SKM-1 treated with dmso at 0.1 percent for 144 hours (cell line): ENCODE results near the gene HIVEP3.
A peak's percentile ranks its signal among the peaks of the same experiment; 100 is the strongest.

Experiments used
- DNase-seq: peaks from one replicate; lab custom pipeline; 2025; ENCODE audit not compliant: unreplicated experiment; lab: John Stamatoyannopoulos, UW

HIVEP3 gene

DNA sequence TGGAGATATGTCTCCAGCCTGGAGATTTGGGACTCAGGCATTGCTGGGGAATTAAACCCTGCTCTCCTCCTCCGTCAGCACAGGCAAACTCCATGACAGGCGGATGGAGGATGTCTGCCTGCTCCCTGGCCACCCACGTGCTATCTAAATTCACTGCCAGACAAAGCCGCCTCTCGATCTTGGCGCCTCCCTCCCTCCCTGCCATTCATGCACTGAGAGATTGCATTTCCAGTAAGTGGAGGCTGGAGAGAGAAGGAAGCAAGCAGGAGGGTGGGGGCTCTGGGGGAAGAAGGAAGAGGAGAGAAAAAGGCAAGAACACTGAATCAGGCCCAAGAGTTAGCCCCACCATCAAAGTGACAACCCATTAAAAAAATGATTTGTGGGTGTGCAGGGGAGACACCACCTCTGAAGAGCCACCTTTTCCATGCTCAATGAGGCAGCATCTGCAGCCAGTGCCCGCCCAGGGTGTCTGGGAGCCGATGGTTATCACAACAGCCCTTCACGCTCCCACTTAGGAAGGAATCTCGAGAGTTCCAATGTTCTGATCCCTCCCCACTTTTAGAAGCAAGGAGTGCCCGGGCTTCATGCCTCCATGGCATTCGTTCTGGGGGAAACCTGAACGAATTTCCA lies 183.0 kb downstream of the HIVEP3 start:
- no peak for DNase-seq

DNA sequence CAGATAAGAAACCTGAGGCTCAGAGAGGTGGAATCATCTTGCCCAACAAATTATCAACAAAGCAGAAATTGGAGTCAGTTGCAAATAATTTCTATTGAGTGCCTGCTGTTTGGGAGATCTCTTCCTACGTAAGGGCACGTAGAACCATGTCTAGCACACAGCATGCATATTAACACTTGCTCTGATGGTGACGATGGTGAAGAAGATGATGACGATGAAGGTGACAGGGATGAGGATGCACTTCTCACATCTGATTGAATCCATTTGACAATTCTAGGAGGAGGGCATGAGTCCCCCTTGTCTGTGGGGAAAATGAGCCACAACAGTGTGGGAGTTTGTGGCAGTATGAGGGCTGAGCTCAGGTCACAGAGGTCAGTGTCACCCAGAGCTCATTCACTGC lies 183.6 kb downstream of the HIVEP3 start:
- no peak for DNase-seq

DNA sequence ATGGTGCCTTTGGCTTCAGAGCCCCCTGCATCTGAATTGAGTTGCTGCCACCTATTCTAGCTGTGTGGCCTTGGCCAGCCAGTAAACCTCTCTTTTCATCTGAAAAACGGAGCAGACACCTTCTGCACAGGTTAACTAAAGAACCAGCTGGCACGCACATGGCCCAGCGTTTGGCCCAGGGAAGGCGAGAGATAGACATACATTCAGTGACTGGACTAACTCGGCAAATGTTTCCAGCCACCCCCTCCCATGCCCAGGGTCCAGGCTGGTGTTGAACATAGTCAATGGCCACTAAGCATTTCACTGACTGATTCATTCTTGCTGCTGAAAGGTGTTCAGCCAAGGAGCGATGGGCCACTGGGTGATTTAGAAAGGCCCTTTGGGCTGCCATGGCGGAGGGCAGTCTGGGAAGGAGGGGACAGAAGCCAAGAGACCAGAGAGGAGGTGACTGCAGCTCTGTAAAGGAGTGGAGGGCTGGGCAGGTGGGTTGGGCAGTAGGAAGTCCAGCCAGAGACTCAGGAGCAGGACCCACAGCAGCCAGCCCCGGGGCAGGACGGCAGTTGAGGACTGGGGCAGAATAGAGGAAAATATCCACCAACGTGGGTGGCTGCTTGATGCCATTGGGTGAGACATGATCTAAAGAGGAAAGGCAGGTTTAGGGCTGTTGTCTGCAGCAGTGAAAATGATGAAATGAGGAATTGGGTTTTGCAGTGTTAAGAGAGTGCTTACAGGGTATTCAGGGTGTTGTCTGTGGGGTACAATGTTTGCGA lies 184.3 kb downstream of the HIVEP3 start:
- no peak for DNase-seq

DNA sequence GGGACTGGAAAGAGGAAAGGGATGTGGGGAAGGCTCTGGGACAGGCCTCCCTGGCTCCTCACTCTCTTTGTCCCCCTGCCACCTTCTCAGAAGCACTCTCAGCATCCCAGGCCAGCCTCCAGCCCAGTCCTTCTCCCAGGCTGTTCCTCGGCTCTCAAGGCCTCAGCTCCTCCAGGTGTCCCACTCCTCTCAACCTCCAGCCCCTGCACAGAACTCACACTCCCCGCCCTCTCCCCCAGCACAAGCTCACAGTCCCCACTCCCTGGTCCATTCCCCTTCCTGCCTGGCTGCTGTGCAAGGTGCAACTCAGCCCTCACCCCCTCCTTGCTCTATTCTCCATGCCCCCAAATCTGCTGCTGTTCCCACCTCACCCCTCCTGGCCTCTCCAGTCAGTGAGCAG lies 185.0 kb downstream of the HIVEP3 start:
- no peak for DNase-seq

DNA sequence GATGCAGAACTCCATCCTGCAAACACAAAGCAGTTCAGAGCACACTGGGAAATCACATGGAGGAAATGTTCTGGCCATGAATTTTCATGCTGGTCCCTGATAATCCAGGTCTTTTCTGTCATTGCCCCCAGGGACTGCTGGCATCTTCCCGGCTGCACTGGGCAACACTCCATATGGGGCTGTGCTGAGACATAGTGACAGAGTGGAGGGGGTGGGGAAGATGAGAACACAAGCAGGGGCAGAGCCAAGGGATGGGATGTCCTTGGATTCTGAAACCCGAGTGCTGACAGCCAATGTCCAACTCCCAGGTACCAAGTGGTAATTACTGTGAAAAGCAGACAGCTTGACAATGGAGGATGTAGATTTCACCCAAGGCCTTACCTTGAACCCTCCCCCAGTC lies 185.7 kb downstream of the HIVEP3 start:
- DNase-seq, result no peak

DNA sequence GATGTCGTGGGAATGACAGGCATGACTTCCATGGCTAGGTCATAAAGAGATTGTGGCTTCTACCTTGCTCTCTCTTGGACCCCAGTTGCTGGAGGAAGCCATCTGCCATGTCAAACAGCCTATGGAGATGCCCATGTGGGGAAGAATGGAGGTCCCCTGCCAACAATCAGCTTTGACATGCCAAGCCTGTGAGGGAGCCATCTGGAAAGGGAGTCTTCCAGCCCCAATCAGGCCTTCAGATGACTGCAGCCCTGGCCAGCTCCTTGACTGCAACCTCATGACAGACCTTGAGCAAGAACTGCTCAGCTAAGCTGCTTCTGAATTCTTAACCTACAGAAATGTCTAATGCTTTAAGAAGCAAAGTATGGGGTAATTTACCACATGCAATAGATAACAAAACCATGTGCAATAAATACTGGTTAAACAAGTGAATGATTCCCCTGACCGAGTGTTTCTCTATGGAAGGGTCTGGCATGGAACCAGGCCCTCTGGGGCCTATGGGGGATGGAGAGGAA lies 187.1 kb downstream of the HIVEP3 start:
- no peak for DNase-seq

DNA sequence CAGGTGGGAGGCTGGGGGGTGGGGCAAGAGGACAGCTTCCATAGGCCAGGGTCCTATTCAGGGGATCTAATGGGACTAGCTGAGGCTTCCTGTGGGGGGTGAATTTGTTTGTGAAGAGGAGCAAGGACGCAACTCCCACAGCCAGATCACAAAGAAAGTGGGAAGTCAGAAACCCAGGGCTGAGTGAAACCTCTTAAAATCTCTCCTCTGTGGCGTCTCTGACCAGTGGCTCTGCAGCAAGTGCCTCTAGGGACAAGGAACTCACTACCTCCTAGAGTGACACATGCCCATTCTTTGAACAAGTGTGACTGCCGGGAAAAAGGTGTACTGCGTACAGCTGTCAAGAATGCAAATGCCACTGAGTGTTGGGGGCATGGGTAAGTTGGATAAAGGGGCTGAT lies 187.9 kb downstream of the HIVEP3 start:
- no peak for DNase-seq

DNA sequence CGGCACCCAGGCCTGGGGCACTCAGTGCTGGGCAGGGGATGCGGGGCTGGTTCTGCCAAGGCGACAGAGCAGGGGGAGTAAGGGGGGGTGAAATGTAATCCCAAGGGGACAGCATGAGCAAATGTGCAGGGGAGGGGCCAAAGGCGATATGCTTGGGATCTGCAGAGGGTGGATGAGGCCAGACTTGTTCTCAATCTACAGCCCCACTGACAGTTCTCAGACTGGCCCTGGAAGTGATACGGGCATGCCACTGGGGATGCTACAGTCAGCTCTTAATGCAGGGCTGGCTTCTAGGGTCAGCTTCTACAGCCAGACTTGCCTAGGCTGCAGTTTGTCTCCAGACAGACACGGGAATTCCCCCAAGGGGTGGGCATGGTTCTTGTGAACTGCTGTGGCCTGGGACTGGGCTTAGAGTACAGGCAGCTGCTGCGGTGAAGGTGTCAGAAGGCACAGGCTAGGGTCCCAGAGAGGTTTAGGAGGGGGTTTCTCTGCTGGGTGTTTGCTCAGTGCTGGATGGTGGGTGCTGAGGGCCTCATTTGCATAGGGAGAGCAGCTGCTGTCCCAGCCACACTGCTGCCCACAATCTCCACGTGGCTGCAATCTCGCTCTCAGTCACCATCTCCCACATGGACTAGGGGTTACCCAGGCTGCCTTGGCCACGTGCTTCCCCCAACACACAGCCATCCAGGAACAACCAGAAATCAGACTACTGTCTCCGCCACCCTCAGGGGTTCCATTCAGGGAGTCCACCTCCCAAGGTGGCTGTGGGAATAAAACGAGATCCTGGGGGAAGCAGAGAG lies 190.1 kb downstream of the HIVEP3 start:
- DNase-seq, result no peak

DNA sequence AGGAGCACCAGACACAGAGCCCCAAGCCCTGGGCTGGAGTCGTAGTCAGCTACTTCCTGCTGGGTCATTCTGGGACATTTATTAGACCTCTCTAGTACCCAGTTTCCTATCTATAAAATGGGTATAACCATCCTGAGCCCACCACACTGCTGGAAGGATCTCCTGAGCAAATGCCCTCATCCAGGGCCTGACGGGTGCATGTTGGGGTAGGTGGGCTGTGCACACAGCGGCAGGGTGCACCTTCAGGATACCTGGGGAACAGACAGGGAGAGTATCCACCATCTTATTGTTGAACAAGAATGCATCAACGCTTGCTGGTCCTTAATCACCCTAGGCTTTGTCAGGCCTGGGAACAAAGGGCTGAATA lies 191.0 kb downstream of the HIVEP3 start:
- DNase-seq, result no peak

DNA sequence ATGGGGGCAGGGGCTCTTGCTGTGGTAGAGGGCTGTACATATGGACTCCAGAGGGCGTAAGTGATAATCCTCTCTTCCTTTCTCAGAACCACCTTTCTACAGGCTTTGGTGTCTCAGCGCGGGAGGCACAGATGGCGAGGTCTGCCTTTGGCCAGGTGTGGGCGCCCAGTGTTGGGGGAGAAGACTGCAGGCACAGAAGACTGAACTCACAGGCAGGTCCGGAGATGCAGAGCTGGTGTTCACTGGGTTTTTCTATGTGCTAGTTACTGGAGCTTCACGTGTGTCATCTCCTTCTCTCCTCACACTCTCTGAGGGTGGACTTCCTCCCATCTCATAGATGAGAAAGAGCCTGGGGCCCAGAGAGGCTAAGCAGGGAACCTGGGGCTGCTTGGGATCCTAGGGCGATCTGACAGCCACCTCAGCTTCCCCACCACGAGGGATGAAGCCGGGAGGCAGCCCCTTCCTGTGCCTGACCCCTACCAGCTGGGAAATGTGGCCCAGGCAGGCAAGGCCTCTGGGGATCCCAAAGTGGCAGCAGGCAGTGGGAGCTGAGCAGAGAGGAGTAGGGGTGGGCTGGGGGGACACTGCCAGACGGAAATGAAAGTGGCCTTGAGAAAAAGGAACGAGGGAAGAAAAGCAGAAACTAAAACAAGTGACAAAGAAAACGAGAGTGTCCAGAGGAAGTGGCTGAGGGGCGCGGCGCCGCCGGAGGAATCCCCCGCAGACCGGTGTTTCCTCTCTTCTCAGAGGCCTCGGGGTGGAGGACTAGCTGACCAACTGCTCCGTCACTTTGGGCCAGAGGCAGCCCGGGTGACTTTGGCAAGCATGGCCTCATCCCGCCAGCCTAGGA lies 191.6 kb downstream of the HIVEP3 start:
- peak; percentile 87 for DNase-seq

DNA sequence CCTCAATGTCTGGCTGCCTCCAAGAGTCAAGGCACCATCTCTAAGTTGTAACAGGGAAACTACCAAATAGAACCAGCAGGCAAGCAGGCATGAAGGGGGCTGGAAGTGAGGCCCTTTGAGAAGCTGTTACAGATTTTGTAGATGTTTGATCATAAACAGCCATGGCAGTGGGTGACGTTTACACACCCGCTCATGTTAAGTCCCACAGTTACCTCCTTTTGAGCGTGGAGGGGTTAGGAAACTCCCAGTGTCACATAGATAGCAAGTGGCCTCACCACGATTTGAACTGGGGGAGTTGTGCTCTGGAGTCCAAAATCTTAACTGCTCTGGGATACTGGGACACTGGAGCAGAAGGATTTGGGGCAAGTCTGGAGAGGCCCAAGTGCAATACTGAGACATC lies 192.4 kb downstream of the HIVEP3 start:
- DNase-seq, result no peak

DNA sequence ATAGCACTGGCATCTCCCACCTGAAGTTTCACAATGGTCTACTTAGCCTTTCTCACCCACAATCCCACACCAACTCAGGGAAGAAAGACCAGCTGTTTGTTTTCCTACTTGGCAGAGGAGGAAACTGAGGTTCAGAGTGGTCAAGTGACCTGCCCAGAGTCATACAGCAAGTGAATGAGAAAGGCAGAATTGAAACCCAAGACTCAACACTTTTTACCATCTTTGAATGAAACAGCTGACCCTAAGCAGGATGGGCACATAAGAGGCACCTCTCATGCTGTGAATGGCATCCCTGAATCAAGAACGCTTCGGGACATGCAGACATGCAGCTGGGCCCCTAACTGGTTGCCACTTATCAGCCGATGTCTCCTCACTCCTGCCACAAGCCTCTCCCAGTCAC lies 193.8 kb downstream of the HIVEP3 start:
- DNase-seq, result no peak

DNA sequence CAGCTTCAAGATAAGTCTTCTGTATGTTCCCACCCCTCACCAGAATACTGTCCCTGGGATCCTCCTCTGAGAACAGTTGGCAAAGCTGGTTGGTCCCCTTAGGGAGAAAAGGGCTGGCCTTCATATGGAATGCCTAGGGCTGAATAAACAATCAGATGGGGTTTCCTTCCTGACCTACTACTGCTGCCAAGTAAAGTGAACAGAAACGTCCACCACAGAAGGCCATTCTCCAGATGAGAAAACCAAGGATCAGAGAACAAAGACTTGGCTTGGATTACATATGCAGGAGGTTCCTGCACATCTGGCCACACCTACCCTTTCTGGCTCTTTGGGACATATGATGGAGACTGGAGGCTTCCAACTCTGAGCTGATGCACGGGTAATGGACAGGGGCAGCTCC lies 194.5 kb downstream of the HIVEP3 start:
- no peak for DNase-seq

DNA sequence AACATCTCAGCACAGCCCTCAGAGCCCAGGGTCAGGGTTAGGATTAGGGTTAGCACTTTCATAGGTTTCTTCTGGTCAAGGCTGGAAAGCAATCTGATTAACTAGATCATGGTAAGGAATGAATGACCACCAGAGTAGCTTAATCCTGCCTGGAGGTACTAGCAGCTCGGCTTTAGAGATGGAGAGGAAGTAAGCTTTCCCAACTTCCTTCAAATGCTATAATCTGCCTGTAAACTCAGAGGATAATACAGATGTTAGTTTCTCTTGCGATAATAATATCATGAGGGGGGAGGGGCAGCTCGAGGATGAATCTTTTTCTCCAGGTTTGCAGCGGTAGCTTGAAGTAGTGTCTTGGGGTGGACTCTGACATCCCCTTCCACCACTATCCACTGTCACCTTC lies 194.9 kb downstream of the HIVEP3 start:
- peak; percentile 35 for DNase-seq

DNA sequence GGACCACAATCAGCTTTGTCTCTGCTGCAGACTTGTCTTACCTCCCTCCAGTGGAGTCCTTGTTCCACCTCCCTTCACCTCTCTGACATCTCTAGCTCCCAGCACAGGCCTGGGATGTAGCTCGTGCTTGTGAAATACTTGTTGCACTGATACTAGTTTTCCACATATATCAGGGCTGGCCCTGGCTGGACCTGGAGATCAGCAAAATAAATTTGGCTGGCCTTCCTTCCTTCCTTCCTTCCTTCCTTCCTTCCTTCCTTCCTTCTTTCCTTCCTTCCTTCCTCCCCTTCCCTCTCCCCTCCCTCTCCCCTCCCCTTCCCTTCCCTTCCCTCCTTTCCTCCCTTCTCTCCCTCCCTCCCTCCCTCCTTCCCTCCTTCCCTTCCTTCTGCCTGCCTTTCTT lies 196.5 kb downstream of the HIVEP3 start:
- no peak for DNase-seq

DNA sequence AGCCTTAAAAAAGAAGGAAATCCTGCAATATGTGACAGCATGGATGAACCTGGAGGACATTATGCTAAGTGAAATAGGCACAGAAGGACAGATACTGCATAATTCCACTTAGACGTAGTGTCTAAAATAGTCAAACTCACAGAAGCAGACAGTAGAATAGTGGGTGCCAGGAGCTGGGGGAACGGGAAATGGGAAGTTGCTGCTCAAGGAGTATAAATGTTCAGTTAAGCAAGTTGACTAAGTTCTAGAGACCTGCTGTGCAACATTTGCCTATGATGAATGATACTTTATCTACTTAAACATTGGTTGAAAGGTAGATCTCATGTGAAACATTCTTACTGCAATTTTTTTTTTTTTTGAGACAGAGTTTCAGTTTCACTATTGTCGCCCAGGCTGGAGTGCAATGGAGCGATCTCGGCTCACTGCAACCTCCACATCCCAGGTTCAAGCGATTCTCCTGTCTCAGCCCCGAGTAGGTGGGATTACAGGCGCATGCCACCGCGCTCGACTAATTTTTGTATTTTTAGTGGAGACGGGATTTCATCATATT lies 197.8 kb downstream of the HIVEP3 start:
- DNase-seq, result no peak

DNA sequence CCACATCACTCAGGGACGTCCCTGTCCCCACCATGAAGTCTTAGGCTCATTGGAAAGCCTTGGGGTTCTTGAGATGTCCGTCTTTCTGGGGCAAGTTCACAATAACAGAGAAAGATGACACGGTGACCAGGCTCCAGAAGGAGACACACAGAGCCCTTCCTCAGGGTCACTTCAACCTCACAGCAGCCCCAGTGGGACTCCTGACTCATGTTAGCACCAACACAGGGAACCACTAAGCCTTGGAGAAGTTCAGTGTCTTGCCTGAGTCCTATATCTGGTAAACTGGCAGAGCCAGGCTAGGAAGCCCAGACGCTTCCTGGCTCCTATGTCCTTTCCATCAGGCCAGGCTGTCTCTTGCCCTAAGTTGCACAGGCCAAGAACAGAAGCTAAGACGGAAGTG lies 199.1 kb downstream of the HIVEP3 start:
- DNase-seq, result no peak

DNA sequence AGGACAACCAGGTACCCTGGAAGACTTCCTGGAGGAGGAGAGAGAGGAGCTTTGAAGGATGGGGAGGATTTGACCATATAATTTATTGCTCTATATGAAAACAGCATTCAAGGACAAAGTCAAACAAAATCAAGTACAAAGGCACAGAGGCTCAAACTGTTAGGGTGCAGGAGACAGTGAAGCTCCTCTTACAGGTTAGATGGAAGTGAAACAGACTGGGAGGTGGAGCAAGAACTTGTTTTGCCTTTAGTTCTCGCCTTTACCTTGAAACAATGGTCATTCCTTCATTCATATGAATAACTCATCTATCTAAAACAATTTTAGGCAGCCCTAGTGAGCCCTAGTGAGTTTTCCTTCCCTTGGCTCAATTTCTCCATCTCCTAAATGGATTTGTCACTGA lies 199.6 kb downstream of the HIVEP3 start:
- no peak for DNase-seq

DNA sequence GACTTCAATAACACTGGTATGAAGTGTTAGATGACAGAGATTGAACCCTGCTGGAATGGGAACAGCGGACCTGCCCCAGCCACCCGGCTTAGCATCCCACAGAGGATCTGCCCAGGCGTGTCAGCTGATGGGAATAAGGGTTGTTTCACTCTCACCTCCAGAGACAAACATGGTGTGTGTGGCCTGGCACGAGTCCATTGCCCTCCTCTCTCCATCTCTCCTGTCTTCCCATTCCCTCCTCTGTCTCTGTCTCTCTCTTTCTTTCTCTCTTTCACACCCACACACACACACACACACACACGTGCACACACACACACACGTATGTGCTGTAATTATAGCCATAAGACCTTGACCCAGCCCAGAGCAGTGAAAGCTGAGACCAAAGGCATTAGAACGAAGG lies 200.2 kb downstream of the HIVEP3 start:
- no peak for DNase-seq

DNA sequence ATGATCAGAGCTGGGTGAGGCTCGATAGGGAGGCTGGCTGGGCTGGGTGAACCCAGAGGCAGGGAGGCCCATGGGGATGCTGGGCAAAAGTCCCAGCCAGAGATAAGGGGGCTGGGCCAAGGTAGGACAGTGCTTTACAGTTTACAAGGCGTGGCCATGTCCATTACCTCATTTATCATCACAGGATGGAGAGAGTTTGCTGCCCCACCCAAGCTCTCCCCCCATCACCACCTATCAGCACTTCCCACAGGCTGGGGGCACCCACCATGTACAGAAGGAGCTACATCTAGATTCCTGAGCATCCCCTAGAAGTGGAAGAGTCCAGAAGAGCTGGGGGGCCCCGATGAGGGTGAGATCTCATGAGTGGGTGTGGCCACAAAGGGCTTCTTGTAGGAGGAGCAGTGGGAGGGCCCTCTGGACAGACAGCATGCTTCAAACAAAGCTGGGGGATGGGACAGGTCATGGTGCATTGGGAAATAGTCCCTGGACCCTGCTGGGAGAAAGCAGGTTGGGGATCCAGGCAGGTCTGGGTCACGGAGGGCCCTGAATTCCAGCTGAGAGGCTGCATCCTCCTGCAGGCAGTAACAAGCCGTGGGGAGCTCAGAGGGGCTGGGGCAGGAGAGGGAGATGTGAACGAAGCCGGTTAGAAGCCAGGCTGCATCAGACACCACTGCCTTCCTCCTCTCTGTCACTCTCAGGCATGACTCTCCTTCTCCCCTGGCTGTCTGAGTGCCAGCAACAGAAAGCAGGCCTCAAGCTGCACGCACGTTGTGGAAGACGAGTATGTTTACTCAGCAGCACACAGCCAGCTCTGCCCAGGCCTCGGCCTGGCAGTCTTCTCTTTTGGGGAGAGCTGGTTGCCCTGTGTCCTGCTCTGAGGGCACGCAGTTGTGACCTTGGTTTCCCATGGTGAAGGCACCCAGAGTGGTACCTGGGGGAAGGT lies 202.3 kb downstream of the HIVEP3 start:
- no peak for DNase-seq
